Measurements from ENCODE around the gene CIB1. TPM values are rescaled to one million over a fixed set of nuclear protein-coding genes. Genes with fewer than 3 reads are reported as not detected.

The CIB1 gene
- total RNA-seq, 4 donors from 2014 or later: 22.8 to 35.6 (median 25.5) TPM

GRCh38 chr15:90208356-90208755, 25.4 kb downstream of the CIB1 start:
- no peak overlapping the region for H3K4me3 ChIP-seq
- peaks cover 0 to 70% (median 16%) of the 10 kb centered on the region in 3 donors for H3K4me1 ChIP-seq
- no peak for TF ChIP-seq CTCF (IDR thresholded peaks at IDR 0.05)
- no peak for TF ChIP-seq POLR2A (IDR thresholded peaks at IDR 0.05)
- TF ChIP-seq POLR2AphosphoS5 (IDR thresholded peaks at IDR 0.05): no peak
- no peak overlapping the region for H3K27ac ChIP-seq
- H3K36me3 ChIP-seq: peaks cover 0 to 51% of the 10 kb centered on the region in 2 donors
- H3K9me3 ChIP-seq: no peaks in the 10 kb centered on the region
- no peak for ATAC-seq
- 78 to 85% methylated on average over 5 to 6 of the region's 6 CpGs for WGBS, 2 donors (ENCODE audit: low coverage in 1 of 2)
- H3K27me3 ChIP-seq: no peaks in the 10 kb centered on the region

- H3K27ac ChIP-seq: no peak overlapping the region
- no peaks in the 10 kb centered on the region for H3K9me3 ChIP-seq
- 40 to 89% methylated on average over 1 to 4 of the region's 6 CpGs for WGBS, 2 donors (ENCODE audit: low coverage in 1 of 2)
- ATAC-seq: no peak
- peaks cover 0 to 51% of the 10 kb centered on the region in 2 donors for H3K36me3 ChIP-seq
- TF ChIP-seq POLR2AphosphoS5 (IDR thresholded peaks at IDR 0.05): no peak
- TF ChIP-seq POLR2A (IDR thresholded peaks at IDR 0.05): no peak
- TF ChIP-seq EP300 (IDR thresholded peaks at IDR 0.05): no peak
- no peak for TF ChIP-seq CTCF (IDR thresholded peaks at IDR 0.05)
- no peaks in the 10 kb centered on the region for H3K27me3 ChIP-seq
- H3K4me3 ChIP-seq: no peak overlapping the region
- peaks cover 0 to 70% (median 23%) of the 10 kb centered on the region in 3 donors for H3K4me1 ChIP-seq
Measured at GRCh38 chr15:90207252-90207651, 26.5 kb downstream of the CIB1 start.

- H3K27me3 ChIP-seq: no peaks in the 10 kb centered on the region
- peaks cover 0 to 43% of the 10 kb centered on the region in 2 donors for H3K36me3 ChIP-seq
- no peak overlapping the region for H3K4me3 ChIP-seq
- peak overlapping the region in 1 of 4 donors; percentile 31 for H3K27ac ChIP-seq
- 51% methylated on average over 3 of the region's 5 CpGs; no CpG with 5 or more reads in 1 of the 2 donors for WGBS, 2 donors (ENCODE audit: low coverage in 1 of 2)
- no peaks in the 10 kb centered on the region for H3K9me3 ChIP-seq
- peak; percentile 26 for ATAC-seq
- no peak for TF ChIP-seq CTCF (IDR thresholded peaks at IDR 0.05)
- TF ChIP-seq EP300 (IDR thresholded peaks at IDR 0.05): no peak
- TF ChIP-seq POLR2A (IDR thresholded peaks at IDR 0.05): no peak
- no peak for TF ChIP-seq POLR2AphosphoS5 (IDR thresholded peaks at IDR 0.05)
- peaks cover 0 to 67% (median 17%) of the 10 kb centered on the region in 3 donors for H3K4me1 ChIP-seq
Measured at GRCh38 chr15:90205886-90206285, 27.9 kb downstream of the CIB1 start.

GRCh38 chr15:90205050-90205848, 28.5 kb downstream of the CIB1 start:
- WGBS, 2 donors (ENCODE audit: low coverage in 1 of 2): no CpG with 5 or more reads among the region's 10 CpGs
- H3K4me1 ChIP-seq: peaks cover 0 to 67% (median 16%) of the 10 kb centered on the region in 3 donors
- H3K36me3 ChIP-seq: peaks cover 0 to 39% of the 10 kb centered on the region in 2 donors
- no peak for TF ChIP-seq POLR2AphosphoS5 (IDR thresholded peaks at IDR 0.05)
- TF ChIP-seq CTCF (IDR thresholded peaks at IDR 0.05): no peak
- TF ChIP-seq EP300 (IDR thresholded peaks at IDR 0.05): no peak
- no peak for TF ChIP-seq POLR2A (IDR thresholded peaks at IDR 0.05)
- no peaks in the 10 kb centered on the region for H3K9me3 ChIP-seq
- no peak overlapping the region for H3K4me3 ChIP-seq
- H3K27me3 ChIP-seq: no peaks in the 10 kb centered on the region
- no peak for ATAC-seq
- H3K27ac ChIP-seq: peak overlapping the region in 2 of 4 donors; percentile 19 to 31

GRCh38 chr15:90203922-90204321, 29.8 kb downstream of the CIB1 start:
- no peaks in the 10 kb centered on the region for H3K9me3 ChIP-seq
- peak overlapping the region in 1 of 2 donors; percentile 92 for H3K4me3 ChIP-seq
- ATAC-seq: no peak
- no peak for TF ChIP-seq POLR2A (IDR thresholded peaks at IDR 0.05)
- no peak for TF ChIP-seq CTCF (IDR thresholded peaks at IDR 0.05)
- TF ChIP-seq POLR2AphosphoS5 (IDR thresholded peaks at IDR 0.05): no peak
- TF ChIP-seq EP300 (IDR thresholded peaks at IDR 0.05): no peak
- H3K27ac ChIP-seq: peak overlapping the region in 3 of 4 donors; percentile 6 to 92 (median 19)
- 44 to 60% methylated on average over 2 to 5 of the region's 8 CpGs for whole genome bisulfite sequencing, 2 donors (ENCODE audit: low coverage in 1 of 2)
- no peaks in the 10 kb centered on the region for H3K27me3 ChIP-seq
- H3K4me1 ChIP-seq: peaks cover 0 to 72% (median 16%) of the 10 kb centered on the region in 3 donors
- peaks cover 0 to 27% of the 10 kb centered on the region in 2 donors for H3K36me3 ChIP-seq

All from gastroesophageal sphincter (tissue), 4 donors.